ENCODE data around the gene HMG20A. TPM values are rescaled to one million over a fixed set of nuclear protein-coding genes. Genes with fewer than 3 reads are reported as not detected.
A peak's percentile ranks its signal among the peaks of the same experiment; 100 is the strongest.

HMG20A gene
- total and polyA plus RNA-seq, 2 experiments from 2014 or later: 40.0 to 45.6 TPM

- Histone ChIP-seq H3K36me3 (no peaks in the 10 kb centered on the region), H3K4me3 (no peak overlapping the region)
These were observed 40.7 kb upstream of the HMG20A start for GRCh38 chr15:77380033-77380432.

GRCh38 chr15:77384086-77384485 is 36.6 kb upstream of the HMG20A start:
- TF ChIP-seq CTCF (IDR thresholded peaks at IDR 0.05; ENCODE audit: low read depth, low read length): no peak

More at GRCh38 chr15:77380033-77380432, 40.7 kb upstream of the HMG20A start:
- TF ChIP-seq CTCF (IDR thresholded peaks at IDR 0.05; ENCODE audit: low read depth, low read length): no peak
- Histone ChIP-seq H3K27me3 (no peaks in the 10 kb centered on the region), H3K27ac (no peak overlapping the region), H3K4me1 (ENCODE audit: low read depth) (no peaks in the 10 kb centered on the region), H3K9me3 (ENCODE audit: low read depth) (no peaks in the 10 kb centered on the region)
- no peak for DNase-seq (ENCODE audit: low read depth in 1 of 2, low spot score in 1 of 2)

GRCh38 chr15:77384589-77385359 is 35.9 kb upstream of the HMG20A start:
- no peak for DNase-seq (ENCODE audit: low read depth in 1 of 2, low spot score in 1 of 2)
- H3K36me3 ChIP-seq: no peaks in the 10 kb centered on the region
- TF ChIP-seq CTCF (IDR thresholded peaks at IDR 0.05; ENCODE audit: low read depth, low read length): no peak
- H3K27me3 ChIP-seq: no peaks in the 10 kb centered on the region
- no peak overlapping the region for H3K27ac ChIP-seq
- no peaks in the 10 kb centered on the region for H3K9me3 ChIP-seq (ENCODE audit: low read depth)
- H3K4me3 ChIP-seq: no peak overlapping the region
- no peaks in the 10 kb centered on the region for H3K4me1 ChIP-seq (ENCODE audit: low read depth)

More at GRCh38 chr15:77384086-77384485, 36.6 kb upstream of the HMG20A start:
- H3K27me3 ChIP-seq: no peaks in the 10 kb centered on the region
- H3K27ac ChIP-seq: no peak overlapping the region
- no peak overlapping the region for H3K4me3 ChIP-seq
- no peaks in the 10 kb centered on the region for H3K4me1 ChIP-seq (ENCODE audit: low read depth)
- no peaks in the 10 kb centered on the region for H3K9me3 ChIP-seq (ENCODE audit: low read depth)
- DNase-seq (ENCODE audit: low read depth in 1 of 2, low spot score in 1 of 2): no peak
- H3K36me3 ChIP-seq: no peaks in the 10 kb centered on the region

GRCh38 chr15:77386626-77387025 is 34.1 kb upstream of the HMG20A start:
- no peak for TF ChIP-seq CTCF (IDR thresholded peaks at IDR 0.05; ENCODE audit: low read depth, low read length)
- Histone ChIP-seq H3K27ac (no peak overlapping the region), H3K4me3 (no peak overlapping the region), H3K27me3 (no peaks in the 10 kb centered on the region), H3K9me3 (ENCODE audit: low read depth) (no peaks in the 10 kb centered on the region), H3K4me1 (ENCODE audit: low read depth) (peaks cover 3% of the 10 kb centered on the region), H3K36me3 (no peaks in the 10 kb centered on the region)
- no peak for DNase-seq (ENCODE audit: low read depth in 1 of 2, low spot score in 1 of 2)

GRCh38 chr15:77387365-77388105 is 33.2 kb upstream of the HMG20A start:
- Histone ChIP-seq H3K27me3 (no peaks in the 10 kb centered on the region), H3K27ac (no peak overlapping the region), H3K36me3 (no peaks in the 10 kb centered on the region), H3K9me3 (ENCODE audit: low read depth) (no peaks in the 10 kb centered on the region), H3K4me3 (no peak overlapping the region), H3K4me1 (ENCODE audit: low read depth) (peaks cover 6% of the 10 kb centered on the region)
- DNase-seq (ENCODE audit: low read depth in 1 of 2, low spot score in 1 of 2): peak in 1 of 2 donors; percentile 18
- no peak for TF ChIP-seq CTCF (IDR thresholded peaks at IDR 0.05; ENCODE audit: low read depth, low read length)

All from cardiac muscle cell (in vitro differentiated cells and primary cell).